ENCODE results near the gene KLC3. TPM values are rescaled to one million over a fixed set of nuclear protein-coding genes. Genes with fewer than 3 reads are reported as not detected.

Gene KLC3
- total RNA-seq, 1 experiment from 2014 or later: not detected

DNA sequence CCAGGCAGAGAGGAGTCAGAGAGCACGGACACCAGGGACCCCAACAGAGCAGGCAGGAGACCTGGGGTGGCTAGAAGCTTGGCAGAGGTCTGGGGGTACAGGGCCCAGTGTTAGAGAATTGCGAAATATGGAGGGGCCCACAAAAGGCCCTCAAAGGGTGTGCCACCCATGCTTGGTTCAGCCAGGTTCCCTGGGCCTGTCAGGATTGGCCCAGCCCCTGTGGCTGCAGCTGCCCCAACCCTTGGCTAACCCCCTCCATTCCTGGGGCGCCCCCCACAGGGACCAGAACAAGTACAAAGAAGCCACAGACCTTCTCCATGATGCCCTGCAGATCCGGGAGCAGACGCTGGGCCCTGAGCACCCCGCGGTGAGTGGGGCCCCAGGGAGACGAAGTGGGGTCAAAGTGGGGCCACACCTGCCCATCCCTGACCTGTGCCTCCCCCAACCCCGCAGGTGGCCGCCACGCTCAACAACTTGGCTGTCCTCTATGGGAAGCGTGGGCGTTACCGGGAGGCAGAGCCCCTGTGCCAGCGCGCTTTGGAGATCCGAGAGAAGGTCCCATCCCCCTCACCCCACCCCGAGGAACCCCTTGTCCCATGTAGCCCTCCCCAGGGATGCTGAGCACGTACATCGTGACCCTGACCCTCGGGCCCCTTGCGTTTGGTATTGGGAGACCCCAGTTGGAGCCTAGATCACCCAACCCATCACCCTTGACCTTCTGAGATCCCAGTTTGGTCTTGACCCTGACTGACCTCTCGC, 8.0 kb downstream of the KLC3 start:
- DNase-seq (ENCODE audit: low read depth): no peak

DNA sequence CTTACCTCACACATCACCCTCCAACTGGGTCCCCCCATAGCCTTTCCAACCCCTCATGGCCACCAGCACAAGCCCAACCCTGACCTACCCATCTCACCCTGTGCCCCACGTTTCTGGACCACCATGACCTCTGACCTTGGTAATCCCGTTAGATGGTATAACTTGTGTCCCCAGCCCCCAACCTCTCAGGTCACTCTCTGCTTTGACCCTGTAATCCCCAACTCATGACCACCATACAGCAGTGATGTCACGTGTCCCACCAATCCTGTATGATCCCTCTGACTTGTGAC, 8.5 kb downstream of the KLC3 start:
- no peak for DNase-seq (ENCODE audit: low read depth)

DNA sequence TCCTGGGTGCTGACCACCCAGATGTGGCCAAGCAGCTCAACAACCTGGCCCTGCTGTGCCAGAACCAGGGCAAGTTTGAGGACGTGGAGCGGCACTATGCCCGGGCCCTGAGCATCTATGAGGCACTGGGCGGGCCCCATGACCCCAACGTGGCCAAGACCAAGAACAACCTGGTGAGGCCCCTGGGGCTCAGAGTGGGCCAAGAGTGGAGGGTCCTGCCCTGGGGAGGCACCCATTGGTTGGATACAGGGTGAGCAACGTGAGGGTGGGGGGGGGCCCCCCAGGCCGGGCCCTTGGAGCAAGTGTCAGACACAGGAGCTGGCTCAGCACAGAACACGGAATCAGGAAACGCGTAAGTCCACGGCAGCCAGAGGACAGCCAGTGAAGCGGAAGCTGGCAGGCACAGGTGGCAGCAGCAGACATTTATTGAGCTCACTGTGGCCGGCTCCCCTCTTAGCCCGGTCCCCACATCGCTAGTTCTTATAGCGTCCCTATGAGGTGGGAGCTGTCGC, 8.9 kb downstream of the KLC3 start:
- DNase-seq (ENCODE audit: low read depth): no peak

DNA sequence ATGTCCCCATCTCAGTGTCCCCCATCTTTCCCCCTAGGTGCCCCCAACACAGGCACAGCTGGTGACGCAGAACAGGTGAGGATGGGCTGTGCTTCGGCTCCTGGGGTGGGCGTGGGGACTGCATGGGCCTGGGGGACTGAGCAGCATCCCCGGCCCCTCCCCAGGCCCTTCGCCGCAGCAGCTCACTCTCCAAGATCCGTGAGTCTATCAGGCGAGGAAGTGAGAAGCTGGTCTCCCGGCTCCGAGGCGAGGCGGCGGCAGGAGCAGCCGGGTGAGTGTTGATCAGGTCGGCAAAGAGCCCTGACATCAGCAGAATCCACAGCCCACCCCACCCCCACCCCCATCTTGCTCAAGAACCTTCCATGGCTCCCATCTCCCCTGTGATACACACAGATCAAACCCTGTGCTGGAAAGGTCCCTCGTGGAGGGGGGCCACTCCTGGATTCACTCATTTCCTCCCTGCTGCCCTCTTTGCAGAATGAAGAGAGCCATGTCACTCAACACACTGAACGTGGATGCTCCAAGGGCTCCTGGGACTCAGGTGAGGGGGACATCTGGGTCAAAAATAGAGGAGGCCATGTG, 10.0 kb downstream of the KLC3 start:
- DNase-seq (ENCODE audit: low read depth): no peak

GRCh38 chr19:45351401-45351952, 10.9 kb downstream of the KLC3 start:
- no peak for DNase-seq (ENCODE audit: low read depth)

DNA sequence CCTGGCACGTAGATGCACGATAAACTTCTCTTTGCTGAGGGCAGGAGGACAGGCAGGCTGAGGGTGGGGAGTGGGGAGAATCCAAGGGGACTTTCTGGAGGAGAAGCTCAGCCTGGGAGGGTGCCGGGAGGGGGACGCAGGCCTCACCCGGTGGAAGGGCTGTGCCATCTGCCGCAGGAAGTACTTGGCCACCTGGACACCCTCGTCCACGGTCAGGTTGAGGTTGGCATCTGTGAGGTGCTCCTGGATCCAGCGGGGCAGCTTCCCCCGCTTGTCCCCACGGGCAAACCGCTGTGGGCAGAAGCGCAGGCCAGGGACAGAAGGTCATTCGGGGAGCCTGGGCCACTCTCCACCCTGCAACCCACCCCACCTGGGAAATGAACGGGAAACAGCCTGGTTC, 11.5 kb downstream of the KLC3 start:
- DNase-seq (ENCODE audit: low read depth): no peak

DNA sequence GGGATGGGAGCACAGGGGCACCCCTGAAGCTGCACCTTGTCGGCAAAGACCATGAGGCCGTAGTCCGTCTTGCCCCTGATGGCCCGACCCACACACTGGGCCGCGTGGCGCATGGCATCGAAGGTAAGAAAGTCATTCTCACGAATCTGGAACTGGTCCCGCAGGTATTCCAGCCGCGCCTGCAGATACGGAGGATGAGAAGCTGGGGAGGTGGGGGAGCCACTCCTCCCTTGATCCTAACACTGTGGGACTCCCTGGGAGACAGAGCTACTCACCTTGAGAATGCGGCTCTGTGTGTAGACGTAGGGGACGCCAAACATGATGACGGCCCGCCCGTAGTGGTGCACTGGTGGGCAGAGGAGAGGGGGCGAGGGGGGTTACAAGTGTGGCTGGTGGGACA, 11.9 kb downstream of the KLC3 start:
- DNase-seq (ENCODE audit: low read depth): no peak

- DNase-seq (ENCODE audit: low read depth): peak; percentile 21
Measured at GRCh38 chr19:45352914-45353796, 12.6 kb downstream of the KLC3 start.

DNA sequence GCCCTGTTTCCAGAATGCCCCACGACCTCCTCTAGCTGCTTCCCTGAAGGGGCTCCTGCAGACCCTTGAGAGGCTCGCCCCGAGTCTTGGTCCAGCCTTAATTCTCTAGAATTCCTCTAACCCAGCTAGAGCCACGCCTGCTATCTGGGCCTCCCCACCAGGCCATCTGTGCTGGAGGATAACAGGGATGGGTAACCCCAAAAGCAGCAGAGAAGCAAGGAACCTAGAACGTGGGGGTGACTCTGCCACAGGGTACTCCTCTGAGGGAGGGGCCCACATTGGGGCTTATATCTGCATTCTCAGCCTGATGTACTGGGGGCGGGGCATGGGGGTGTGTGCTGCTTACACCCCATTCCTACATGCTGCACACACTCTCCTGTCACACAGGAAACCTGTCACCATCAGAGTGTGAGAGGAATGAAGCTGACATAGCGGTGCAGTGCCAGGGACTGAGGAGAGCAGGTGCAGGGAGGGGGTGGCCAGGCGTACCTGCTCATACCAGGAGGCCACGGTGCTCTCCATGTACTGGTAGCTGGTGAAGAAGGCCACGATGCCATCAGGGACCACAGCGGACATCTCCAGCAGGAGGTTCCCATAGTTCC, 13.8 kb downstream of the KLC3 start:
- DNase-seq (ENCODE audit: low read depth): no peak

GRCh38 chr19:45355402-45355801, 14.9 kb downstream of the KLC3 start:
- no peak for DNase-seq (ENCODE audit: low read depth)

DNA sequence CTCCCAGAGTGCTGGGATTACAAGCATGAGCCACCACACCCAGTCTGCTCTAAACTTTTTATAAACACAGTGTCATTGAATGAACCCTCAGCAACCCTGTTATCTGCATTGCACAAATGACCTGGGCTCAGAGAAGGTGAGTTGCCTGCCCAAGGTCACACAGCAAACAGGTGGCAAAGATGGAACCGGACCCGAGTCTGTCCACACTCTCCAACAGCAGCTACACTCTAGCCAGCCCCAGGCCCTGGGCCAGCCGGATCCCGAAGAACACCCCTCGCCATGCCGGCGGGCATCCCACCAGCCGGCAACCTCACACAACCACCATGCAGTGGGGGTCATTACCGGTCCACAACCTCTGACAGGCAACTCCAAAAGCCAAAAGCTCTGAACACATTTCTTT, 15.4 kb downstream of the KLC3 start:
- no peak for DNase-seq (ENCODE audit: low read depth)

GRCh38 chr19:45356760-45357444, 16.4 kb downstream of the KLC3 start:
- DNase-seq (ENCODE audit: low read depth): no peak

GRCh38 chr19:45357445-45357783, 16.9 kb downstream of the KLC3 start:
- DNase-seq (ENCODE audit: low read depth): no peak

- DNase-seq (ENCODE audit: low read depth): no peak
Measured at GRCh38 chr19:45358213-45358792, 17.8 kb downstream of the KLC3 start.

- DNase-seq (ENCODE audit: low read depth): no peak
Measured at GRCh38 chr19:45361608-45362007, 21.1 kb downstream of the KLC3 start.

DNA sequence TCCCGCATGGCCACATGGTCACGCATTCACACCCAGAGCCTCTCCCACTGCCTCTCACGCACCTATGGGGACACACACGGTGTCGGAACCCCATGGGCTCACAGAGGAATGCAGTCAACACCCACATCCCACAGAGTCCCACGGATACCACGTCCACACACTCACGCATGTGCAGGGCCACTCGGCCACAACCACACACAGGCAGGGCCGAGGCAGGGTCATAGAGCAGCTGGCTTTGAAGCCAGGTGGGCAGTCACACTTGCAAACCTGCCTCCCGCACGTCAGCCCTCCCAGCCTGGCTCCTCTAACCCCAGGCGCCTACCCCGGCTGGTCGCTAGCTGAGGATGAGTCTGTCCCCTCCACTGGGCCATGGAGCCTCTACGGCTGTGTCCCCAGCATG, 21.7 kb downstream of the KLC3 start:
- no peak for DNase-seq (ENCODE audit: low read depth)

DNA sequence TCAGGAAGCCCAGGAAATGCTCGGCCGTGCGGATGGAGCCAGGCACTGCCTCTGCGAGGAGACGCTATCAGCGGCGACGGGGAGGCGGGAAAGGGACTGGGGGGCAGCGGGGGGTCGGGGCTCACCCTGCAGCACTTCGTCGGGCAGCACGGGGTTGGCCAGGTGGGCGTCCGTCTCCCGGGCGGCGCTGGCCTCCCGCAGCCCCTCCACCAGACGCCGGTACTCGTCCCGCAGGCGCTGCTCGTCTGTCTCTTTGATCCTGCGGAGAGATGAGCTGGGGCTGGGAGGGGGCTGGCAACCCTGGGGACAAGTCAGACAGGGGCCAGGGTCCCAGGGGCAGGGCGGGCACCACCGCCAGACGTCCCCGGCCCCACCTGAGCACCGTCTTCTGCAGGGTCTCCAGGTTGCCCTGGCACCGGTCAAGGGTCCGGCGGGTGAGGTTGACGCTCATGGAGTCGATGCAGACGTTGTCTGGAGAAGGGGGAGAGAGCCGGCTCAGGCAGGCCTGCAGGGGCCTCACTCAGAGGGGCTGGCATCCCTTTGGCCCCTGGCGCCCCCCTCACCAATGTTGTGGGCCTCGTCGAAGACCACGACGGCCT, 23.4 kb downstream of the KLC3 start:
- DNase-seq (ENCODE audit: low read depth): no peak

DNA sequence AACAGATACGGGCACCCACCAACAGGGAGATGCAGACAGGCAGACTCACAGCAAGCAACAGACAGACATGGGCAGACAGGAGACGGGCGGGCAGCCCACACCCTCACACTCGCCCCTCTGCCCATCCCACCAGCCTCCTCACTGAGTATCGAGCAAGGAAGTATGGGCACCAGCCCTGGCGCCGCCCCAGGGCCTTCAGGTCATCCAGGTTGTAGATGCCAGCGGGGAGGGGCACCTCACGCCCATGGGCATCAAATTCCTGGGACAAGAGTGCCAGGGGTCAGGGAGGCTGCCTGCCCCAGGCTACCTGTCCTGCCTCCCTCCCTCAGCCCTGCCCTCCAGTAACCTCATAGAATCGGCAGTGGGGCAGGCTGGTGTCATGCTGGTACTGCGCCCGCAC, 24.1 kb downstream of the KLC3 start:
- DNase-seq (ENCODE audit: low read depth): no peak

DNA sequence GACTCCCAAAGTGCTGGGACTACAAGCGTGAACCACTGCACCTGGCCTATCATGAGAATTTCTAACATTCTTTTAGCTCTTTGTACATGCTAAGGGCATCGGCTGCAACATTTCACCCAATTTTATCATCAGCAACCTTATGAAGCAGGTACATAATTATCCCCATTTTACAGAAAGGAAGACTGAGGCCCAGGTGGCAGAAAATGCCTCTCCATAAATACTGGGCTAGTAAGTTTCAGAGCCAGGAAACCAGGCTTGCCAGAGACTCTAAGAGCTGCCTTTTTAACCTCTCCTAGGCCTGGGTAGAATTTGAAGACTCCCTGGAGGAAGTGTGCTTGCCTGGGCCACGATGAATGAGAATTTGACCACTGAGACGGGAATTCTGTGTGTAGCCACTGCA, 27.6 kb downstream of the KLC3 start:
- no peak for DNase-seq (ENCODE audit: low read depth)

GRCh38 chr19:45368737-45369340, 28.3 kb downstream of the KLC3 start:
- DNase-seq (ENCODE audit: low read depth): no peak

Measured in LHCN-M2 (cell line).